NCI-H774 (cell line): ENCODE results near the gene TMEM135.
"Not testable (repeated sequence)": the region's sequence is repeated elsewhere in the genome, so short reads cannot be mapped to it uniquely, and the experiment has no call there.

Experiments
- DNase-seq: peaks from one replicate; lab custom pipeline; 2025; lab: John Stamatoyannopoulos, UW

The TMEM135 gene

GRCh38 chr11:87258171-87258833, 220.6 kb downstream of the TMEM135 start:
- DNase-seq, result no peak

- no peak for DNase-seq
Observed at GRCh38 chr11:87259736-87260135, 222.0 kb downstream of the TMEM135 start.

GRCh38 chr11:87260811-87261210, 223.1 kb downstream of the TMEM135 start:
- DNase-seq, result no peak

- no peak for DNase-seq
Observed at GRCh38 chr11:87263264-87263838, 225.6 kb downstream of the TMEM135 start.

GRCh38 chr11:87263979-87264378, 226.2 kb downstream of the TMEM135 start:
- DNase-seq, result no peak

GRCh38 chr11:87265132-87265531, 227.4 kb downstream of the TMEM135 start:
- DNase-seq, result no peak

- no peak for DNase-seq
Observed at GRCh38 chr11:87265979-87266378, 228.2 kb downstream of the TMEM135 start.

GRCh38 chr11:87266751-87267150, 229.0 kb downstream of the TMEM135 start:
- DNase-seq, result no peak

- not testable (repeated sequence) for DNase-seq
Observed at GRCh38 chr11:87271951-87272350, 234.2 kb downstream of the TMEM135 start.

GRCh38 chr11:87275176-87275575, 237.4 kb downstream of the TMEM135 start:
- DNase-seq, result no peak

GRCh38 chr11:87280143-87280542, 242.4 kb downstream of the TMEM135 start:
- DNase-seq, result no peak

GRCh38 chr11:87281496-87281895, 243.8 kb downstream of the TMEM135 start:
- DNase-seq, result no peak

- no peak for DNase-seq
Observed at GRCh38 chr11:87284306-87284705, 246.6 kb downstream of the TMEM135 start.

- not testable (repeated sequence) for DNase-seq
Observed at GRCh38 chr11:87285674-87286073, 247.9 kb downstream of the TMEM135 start.

- DNase-seq, result no peak
Observed at GRCh38 chr11:87286338-87286737, 248.6 kb downstream of the TMEM135 start.

- DNase-seq, result peak; percentile 70
Observed at GRCh38 chr11:87290304-87290922, 252.7 kb downstream of the TMEM135 start.

- no peak for DNase-seq
Observed at GRCh38 chr11:87292598-87292997, 254.9 kb downstream of the TMEM135 start.

GRCh38 chr11:87295237-87295636, 257.5 kb downstream of the TMEM135 start:
- DNase-seq, result no peak

GRCh38 chr11:87296627-87297026, 258.9 kb downstream of the TMEM135 start:
- no peak for DNase-seq

GRCh38 chr11:87298155-87298554, 260.4 kb downstream of the TMEM135 start:
- DNase-seq, result no peak

GRCh38 chr11:87299041-87299481, 261.3 kb downstream of the TMEM135 start:
- DNase-seq, result no peak

- DNase-seq, result no peak
Observed at GRCh38 chr11:87300640-87301380, 263.1 kb downstream of the TMEM135 start.
